NCI-H1436 (cell line): ENCODE data around the gene CTAG2.
"Not testable (repeated sequence)": the region's sequence is repeated elsewhere in the genome, so short reads cannot be mapped to it uniquely, and the experiment has no call there.

Experiments
- DNase-seq: peaks from one replicate; lab custom pipeline; 2025; lab: John Stamatoyannopoulos, UW

CTAG2 gene

DNA sequence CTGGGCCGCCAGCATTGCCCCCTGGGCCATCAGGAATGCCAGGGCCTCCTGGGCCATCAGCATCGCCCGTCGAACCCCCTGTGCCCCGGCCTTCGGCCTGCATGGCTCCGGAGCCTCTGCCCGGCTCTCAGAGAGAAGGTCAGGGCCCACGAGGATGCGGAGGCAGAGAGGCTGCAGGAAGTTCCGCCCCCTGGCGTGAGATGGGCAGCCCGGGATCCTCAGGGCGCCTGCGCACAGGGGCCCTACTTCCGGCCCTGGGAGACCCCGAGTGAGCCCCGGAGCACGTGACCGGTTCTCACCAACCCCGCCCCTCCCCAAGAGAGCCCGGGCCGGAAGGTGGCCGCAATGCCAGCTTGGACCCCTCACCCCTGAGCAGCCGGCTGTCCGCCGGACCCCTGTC lies at the start of gene CTAG2:
TSS of gene CTAG2 (minus strand) at position 167 of the 400 bp plus-strand sequence. CDS start at position 103, 64 bp downstream.
- not testable (repeated sequence) for DNase-seq

GRCh38 chrX:154698630-154699248 lies 45.4 kb upstream of the CTAG2 start:
- DNase-seq = no peak

DNA sequence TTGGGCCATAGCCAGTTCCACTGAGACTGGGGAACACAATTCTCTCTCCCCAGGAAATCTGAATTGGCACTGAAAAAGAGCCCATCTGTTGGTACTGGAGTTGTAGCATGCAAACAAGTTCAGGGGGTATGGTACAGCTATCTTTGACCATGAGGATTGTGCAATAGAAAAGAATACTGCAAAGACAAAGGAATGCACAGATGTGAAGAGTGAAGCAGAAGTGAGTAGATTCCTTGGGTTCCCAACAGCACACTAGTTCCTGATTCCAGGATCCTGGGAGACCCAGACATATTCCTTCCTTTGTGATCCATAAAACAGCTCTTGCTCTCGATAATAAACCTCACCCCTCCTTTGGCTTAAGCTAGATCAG lies 43.3 kb upstream of the CTAG2 start:
- DNase-seq = no peak

DNA sequence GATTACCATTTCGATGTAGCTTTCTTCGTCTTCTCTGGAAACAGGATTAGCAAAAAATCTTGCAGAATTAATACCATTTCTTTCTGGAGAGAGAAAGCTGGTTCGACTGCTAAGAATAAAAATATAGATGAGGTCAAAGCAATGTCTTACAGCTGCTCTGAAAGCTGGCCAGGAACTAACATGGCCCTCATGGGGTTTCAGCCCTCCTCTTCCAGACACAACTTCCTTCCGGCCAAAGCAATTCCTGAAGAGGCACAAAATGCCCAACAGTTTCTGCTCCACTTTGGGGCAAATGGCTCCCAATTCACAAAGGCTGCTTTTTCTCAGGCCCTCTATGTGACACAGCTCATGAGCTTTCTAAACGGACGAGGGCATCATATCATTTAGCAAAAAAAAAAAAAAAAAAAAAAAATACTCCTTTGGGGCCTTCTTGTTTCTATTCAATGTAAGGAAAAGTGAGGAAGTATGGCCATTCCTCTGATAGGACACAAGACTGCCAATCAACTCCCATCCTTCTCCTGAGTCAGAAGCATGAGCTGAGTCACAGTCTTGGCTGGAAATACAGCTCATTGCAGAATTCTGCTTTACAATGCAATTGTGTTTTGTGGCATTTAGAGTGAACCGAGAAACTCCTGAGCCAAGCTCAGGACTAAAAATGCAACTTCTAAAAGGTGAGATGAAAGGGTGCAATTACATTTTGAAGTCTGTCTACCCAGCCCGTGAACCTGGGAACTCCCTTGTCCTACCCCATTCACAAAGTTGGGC lies 42.7 kb upstream of the CTAG2 start:
- no peak for DNase-seq

DNA sequence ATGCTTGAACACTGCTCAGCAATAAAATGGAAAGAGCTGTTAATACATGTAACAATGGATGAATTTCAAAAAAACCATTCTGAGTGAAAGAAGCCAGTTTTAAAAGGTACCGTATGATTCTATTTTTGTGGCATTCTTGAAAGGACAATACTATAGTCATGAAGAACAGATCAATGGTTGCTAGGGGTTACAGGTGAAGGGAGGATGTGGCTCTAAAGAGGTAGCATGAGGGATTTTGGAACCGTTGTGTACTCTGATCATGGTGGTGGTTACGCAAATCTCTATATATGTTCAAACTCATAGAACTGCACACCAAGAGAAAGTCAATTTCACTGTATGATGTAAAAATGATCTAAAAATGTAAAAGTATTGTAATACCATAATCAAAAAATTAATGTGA lies 40.0 kb upstream of the CTAG2 start:
- no peak for DNase-seq

DNA sequence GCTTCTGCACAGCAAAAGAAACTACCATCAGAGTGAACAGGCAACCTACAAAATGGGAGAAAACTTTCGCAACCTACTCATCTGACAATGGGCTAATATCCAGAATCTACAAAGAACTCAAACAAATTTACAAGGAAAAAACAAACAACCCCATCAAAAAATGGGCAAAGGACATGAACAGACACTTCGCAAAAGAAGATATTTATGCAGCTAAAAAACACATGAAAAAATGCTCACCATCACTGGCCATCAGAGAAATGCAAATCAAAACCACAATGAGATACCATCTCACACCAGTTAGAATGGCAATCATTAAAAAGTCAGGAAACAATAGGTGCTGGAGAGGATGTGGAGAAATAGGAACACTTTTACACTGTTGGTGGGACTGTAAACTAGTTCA lies 37.1 kb upstream of the CTAG2 start:
- not testable (repeated sequence) for DNase-seq

- not testable (repeated sequence) for DNase-seq
Observed at GRCh38 chrX:154672084-154672483, 18.7 kb upstream of the CTAG2 start.

- not testable (repeated sequence) for DNase-seq
Observed at GRCh38 chrX:154670848-154671247, 17.5 kb upstream of the CTAG2 start.

GRCh38 chrX:154661899-154662298 lies 8.5 kb upstream of the CTAG2 start:
- DNase-seq = no peak

DNA sequence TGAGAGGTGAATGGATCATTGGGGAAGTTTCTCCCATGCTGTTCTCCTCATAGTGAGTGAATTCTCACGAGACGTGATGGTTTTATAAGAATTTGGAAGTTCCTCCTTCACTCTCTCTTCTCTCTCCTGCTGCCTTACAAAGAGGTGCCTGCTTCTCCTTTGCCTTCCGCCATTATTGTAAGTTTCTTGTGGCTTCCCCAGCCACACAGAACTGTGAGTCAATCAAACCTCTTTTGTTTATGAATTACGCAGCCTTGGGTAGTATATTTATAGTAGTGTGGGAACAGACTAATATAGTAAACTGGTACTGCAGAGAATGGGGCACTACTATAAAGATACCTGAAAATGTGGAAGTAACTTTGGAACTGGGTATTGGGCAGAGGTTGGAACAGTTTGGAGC lies 7.8 kb upstream of the CTAG2 start:
- no peak for DNase-seq

GRCh38 chrX:154660541-154660940 lies 7.2 kb upstream of the CTAG2 start:
- no peak for DNase-seq

GRCh38 chrX:154658957-154659356 lies 5.6 kb upstream of the CTAG2 start:
- no peak for DNase-seq

GRCh38 chrX:154658187-154658586 lies 4.8 kb upstream of the CTAG2 start:
- no peak for DNase-seq

DNA sequence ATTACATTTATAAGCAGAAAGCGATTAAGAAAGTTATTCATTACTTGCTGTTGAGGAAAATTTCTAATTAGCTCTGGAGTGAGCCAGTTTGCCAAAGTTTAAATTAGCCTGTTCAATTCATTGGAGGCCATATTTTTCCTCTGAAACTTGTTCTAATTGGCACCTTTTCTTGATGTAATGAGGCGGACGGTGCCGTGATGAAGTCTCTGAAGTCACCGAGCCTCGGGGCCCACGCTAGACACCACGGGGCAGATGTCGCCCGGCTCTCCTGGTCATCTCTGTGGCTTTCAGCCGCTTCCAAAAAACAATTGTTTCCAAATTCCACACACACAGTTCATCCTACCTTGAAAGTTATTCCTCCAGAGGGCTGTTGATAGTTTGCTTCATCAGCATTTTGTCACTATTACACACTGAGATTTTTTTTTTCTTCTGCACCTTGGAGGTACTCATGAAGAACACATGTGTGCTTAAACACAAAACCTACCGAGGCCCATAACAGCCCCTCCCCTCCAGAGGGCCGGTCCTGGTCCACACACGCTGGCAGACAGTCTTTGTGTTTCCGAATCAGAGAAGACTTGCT lies 3.9 kb upstream of the CTAG2 start:
- no peak for DNase-seq

DNA sequence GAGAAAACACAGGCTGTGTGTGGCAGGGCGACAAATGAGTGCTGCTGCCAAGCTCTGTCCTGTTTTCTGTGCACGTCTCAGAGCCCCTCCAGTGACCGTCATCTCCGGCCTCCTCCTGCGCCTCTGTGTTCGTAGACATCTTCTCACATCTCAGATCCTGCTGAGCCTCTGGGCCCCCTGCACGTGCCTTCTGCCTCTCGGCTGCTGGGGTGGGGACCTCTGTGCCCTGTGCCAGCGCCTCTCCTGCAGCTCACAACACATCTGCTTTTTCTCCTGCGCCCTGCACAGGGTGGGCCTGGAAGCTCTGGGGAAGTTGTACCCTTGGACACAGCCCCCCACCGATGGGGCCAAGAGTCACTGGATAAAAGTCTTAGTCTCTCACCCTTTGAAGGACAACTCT lies 2.4 kb upstream of the CTAG2 start:
- no peak for DNase-seq

GRCh38 chrX:154655346-154655745 lies 2.0 kb upstream of the CTAG2 start:
- DNase-seq = no peak

- no peak for DNase-seq
Observed at GRCh38 chrX:154654925-154655324, 1.5 kb upstream of the CTAG2 start.

DNA sequence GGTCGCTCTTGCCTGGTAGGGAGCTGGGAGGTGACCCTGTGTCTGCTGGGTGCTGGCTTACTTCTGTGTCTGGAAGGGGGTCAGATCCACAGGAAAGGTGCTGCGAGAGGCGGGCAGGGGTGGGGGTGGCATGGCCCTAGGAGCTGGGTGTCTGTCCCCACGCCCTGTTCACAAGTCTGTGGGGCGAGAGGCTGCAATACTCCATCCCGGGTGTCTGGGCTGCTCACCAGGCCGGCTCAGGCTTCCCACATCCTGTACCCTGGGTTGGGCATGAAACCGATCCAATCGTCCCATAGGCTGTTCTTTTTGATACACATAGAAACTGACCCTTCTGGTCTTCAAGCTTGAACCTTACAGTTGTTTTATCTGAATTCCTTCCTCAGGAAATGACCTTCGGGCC lies 993 bp upstream of the CTAG2 start:
- no peak for DNase-seq

- DNase-seq = no peak
Observed at GRCh38 chrX:154653048-154653401, 354 bp downstream of the CTAG2 start.

DNA sequence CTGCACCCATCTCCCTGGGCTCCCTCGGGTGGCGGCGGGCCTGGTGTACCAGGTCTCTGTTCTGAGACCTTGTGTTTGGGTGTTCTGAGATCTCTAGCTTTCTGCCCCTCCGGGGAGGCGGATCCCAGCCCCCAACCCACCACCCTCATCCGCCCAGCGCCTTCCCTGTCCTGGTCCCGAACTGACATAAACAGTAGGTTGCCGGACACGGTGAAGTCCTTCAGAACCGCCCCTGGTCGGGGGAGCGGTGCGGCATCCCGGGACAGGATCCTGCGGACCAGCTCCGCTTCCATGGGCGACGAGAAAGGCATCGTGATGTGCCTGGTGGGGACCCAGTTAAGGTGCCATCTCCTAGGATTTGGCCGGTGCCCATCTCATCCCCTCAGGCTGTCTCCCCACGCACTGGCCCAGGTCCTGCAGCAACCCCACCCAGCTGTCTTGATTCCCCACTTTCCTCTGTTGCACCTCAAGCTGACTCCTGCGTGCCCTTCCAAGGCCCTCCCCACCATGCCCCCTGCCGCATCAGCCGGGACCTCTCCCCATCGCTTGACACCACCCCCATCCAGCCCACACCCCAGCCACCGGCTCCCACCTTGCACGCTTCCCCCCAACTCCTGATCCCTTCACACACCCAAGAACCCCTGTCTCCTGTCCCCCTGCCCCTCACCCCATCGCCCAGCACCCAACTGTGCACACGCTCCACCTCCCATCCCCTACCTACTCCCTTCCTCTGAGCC lies 900 bp downstream of the CTAG2 start:
- DNase-seq = no peak

DNA sequence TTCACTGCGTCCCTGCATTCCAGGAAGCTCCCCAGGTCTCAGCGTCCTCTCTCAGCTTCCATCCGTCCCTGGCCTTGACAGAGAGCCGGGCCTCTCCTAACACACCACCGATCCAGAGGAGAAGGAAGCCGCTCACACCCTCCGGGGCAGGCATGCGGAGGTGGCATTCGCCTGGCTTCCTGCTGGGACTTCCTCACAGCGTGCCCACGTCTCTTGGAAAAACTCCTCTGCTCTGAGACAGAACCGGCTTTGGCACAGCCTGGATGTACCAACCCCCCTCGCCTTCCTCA lies 3.2 kb downstream of the CTAG2 start:
- DNase-seq = no peak

GRCh38 chrX:154649503-154650220 lies 3.7 kb downstream of the CTAG2 start:
- no peak for DNase-seq
